Ureter (tissue), 1 donor: ENCODE measurements around the gene PCSK6. TPM values are rescaled to one million over a fixed set of nuclear protein-coding genes. Genes with fewer than 3 reads are reported as not detected.

Experiments used
- DNase-seq: peaks from one replicate; pipeline ENCODE4 v3.0.0-alpha.2; 2020; ENCODE audit warnings: low spot score
- total RNA-seq: library from RNA; stranded (reverse); gene quantifications from one replicate; pipeline ENCODE4 v1.2.4, GENCODE V29; 2023
- donor health status: DM: yes; HTN: yes; CAD: no.

PCSK6 gene
- total RNA-seq, 1 donor from 2014 or later = 14.5 TPM

DNA sequence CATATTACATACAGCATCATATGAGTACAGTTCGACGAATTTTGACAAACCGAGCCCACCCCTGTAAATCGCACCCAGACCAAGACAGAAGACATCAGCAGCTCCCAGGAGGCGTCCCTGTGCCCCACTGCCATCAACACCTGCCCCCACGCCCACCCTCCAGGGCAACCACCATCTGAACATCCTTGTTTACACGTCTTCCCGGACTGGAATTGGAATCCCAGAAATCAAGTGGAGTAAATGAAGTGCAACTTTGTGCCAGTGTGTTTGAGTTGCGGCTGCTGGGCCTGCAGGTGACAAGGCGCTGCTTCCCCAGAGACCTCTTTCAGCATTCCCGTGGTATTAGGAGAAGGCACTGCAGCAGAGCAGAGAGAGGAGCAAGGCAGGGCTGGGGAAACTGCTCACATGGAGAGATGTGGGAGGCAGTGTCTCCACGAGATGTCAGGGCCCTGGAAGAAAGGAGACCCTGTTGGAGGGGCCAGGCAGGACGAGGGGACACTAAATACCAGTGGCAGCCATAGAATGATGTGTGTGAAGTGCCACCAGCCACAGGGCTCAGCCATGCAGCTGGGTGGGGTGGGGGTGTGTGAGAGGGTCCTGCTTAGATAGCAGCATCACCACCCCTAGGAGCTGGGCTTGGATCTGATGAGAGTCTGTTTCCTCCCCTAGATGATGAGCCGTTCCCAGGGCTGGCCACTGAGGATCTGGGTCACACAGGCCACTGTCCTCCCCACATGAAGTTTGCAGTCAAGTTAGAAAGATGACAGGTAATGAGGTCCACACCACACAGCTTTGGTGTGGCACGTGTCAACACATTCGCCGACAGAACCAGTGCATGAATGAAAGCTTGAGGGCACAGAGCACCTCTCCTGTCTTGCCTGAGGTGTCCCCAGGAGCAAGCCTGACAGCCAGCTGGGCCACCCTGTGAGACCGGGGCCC, 33.4 kb upstream of the PCSK6 start:
- DNase-seq = no peak

DNA sequence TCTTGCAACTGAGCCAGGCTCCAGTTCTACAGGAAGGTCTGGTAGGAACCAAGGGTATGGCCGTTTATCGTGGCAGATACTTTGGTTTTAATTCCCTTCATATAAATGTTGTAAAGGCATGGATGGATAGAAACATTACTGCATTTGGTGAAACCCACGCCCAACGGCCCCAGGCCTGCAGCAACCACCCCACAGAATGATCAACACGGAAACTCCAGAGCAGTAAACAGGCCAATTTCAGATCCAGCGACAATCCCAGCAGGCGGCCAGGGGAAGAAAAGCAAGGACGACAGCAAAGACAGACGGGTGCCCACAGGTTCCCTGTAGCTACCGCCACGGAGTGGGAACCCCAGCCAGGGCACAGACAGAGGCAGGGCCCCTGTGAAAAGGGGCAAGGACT, 32.6 kb upstream of the PCSK6 start:
- DNase-seq = no peak

DNA sequence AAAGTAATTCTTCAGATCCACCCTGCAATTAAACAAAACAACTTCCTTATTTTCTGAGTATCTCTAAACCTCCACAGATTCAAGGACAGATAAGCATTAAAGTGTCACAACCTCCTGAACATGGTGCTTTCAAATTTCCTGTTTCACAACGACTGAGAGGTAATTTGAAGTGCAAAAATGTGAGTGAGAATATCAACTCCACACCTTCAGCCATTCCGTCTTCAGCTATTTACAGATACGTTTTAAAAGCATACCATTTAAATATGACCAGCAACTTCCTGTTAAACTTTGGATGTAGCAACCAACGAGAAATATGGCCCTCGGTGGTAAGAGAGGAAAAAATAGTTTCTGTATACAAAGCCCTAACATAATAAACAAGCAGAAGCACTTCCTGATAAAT, 32.1 kb upstream of the PCSK6 start:
- DNase-seq = no peak

DNA sequence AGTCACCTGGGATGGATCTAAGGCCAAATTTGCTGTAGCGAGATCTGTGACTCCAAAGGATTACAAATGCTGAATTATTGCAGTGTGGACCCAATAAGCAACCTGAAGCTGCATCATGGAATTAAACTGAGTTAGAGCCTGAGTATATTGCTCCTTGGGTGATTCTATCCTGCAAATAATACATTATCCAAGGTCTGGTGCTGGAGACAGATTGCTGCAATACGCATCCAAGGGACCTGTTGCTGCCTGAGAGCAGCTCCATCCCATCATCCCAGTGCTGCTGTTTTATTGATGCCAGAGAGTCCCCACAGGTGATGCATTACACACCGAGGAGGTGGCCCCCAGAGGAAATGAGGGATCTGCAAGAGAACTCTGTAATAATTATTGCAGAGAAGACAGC, 31.6 kb upstream of the PCSK6 start:
- DNase-seq = no peak

DNA sequence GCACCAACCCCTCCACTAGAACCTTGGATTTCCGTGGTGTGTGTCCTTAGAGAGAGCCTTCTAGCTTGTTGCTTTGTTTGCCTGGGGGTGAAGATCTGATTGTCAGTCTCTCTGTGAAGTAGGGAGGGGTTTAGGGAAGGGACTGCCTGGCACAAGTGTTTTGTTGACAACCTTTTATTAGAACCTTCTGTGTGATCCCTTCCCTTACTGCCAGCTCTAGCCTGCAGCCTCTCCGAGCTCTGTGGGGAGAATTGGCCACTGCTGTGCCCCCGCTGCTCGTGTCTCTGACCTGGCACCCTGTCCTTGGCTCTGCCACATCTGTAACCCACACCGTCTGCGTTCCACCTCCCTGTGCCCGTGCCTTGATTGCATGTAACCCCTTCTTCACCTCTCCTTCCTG, 30.9 kb upstream of the PCSK6 start:
- no peak for DNase-seq

DNA sequence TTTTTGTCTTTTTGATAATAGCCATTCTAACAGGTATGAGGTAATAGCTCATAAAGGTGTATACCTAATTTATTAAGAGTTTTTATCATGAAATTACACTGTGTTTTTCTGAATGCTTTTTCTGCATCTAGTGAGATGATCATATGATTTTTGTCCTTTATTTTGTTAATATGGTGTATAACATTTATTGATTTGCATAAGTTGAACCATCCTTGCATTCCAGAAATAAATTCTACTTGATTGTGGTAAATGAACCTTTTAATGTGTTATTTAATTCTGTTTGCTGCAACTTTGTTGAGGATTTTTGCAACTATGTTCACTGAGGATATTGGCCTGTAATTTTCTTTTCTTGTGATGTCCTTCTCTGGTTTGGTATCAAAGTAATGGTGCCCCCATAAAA, 28.0 kb upstream of the PCSK6 start:
- DNase-seq = no peak

DNA sequence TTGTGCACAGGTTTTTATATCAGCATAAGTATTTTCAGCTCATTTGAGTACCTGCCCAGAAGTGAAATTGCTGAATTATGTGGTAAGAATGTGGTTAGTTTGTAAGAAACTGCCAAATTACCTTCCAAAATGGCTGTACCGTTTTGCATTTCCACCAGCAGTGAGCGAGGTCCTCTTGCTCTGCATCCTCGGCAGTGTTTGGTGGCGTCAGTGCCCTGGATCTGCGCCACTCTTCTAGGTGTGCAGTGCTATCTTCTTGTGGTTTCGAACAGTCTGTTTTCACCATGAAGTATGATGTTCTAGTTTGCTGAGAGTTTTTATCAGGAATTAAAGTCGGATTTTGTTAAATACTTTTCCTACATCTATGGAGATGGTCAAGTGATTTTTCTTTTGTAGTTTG, 24.8 kb upstream of the PCSK6 start:
- DNase-seq = no peak

DNA sequence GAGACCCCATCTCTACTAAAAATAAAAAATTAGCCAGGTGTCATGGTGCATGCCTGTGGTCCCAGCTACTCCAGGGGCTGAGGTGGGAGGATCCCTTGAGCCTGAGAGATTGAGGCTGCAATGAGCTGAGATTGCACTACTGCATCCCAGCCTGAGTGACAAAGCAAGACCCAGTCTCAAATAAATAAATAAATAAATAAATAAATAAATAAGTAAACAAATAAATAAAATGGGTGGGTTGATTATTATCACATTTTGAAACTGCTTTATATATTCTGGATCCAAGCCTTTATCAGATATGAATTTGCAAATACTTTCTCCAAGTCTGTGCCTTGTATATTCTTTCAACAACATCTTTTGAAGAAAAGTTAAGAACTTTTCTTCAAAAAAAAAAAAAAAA, 22.2 kb upstream of the PCSK6 start:
- DNase-seq = no peak

DNA sequence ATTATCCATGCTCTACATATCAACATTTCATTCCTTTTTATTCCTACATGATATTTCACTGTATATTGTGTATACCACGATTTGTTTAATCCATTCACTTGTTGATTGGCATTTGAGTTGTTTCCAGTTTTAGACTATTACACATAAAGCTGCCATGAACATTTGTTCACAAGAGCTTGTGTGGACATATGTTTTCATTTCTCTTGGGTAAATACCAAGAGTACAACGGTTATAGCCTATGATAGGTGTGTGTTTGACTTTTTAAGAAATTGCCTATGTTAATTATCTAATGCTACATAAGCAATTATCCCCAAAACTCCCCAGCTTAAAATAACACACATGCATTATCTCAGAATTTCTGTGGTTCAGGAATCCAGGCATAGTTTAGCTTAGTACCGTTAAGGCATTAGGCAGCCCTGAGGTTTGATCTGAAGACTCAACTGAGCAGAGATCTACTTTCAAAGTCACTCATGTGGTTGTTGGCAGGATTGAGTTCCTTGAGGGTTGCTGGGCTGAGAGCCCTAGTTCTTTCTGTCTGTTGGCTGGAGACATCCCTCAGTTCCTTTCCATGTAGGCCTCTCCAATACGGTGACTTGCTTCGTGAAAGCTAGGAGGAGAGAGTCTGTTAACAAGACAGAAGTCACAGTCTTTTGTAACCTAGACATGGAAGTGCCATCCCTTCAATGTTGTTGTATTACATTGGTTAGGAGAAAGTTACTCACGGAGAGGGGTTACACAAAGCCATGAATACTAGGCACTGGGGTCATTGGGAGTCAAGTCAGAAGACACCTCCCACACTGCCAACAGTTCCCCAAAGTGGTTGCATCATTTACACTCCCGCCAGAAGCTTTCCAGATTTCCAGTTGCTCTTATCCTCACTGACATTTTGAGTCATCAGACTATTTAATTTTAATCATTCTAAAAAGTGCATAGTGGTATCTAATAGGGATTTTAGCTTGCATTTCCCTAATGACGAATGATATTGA, 21.0 kb upstream of the PCSK6 start:
- no peak for DNase-seq

DNA sequence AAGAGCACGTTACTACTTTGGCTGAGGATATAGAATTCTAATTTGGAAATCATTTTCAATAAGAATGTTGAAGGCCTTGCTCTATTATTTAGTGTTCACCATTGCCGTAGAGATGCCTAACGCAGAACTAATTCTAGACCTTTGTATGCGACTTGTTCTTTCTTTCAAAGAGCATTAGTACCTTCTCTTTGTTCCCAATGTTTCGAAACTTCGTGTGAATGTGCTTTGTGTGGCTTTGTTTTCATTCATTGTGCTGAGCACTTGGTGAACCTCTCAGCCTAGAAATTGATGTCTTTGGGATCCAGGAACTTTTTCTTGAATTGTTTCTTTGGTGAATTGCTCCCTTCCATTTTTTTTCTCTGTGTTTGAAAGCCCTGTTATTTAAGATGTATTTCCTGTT, 19.8 kb upstream of the PCSK6 start:
- DNase-seq = no peak

DNA sequence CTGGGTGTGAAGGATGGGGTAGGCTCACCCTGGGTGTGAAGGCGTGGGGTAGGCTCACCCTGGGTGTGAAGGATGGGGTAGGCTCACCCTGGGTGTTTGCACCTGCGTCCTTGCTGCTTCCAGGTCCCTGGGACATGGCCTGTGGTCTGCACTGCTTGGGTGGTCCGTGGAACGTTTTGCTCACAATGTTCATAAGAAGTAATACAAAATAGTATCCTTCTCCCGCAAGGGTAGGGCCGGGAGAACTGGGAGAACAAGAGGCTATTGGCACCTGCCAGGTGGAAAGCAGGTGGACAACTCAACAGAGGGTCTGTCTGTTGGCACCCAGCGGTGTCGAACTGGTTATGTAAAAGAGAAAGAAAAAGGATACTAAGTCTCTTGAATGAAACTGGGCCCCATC, 17.0 kb upstream of the PCSK6 start:
- no peak for DNase-seq

DNA sequence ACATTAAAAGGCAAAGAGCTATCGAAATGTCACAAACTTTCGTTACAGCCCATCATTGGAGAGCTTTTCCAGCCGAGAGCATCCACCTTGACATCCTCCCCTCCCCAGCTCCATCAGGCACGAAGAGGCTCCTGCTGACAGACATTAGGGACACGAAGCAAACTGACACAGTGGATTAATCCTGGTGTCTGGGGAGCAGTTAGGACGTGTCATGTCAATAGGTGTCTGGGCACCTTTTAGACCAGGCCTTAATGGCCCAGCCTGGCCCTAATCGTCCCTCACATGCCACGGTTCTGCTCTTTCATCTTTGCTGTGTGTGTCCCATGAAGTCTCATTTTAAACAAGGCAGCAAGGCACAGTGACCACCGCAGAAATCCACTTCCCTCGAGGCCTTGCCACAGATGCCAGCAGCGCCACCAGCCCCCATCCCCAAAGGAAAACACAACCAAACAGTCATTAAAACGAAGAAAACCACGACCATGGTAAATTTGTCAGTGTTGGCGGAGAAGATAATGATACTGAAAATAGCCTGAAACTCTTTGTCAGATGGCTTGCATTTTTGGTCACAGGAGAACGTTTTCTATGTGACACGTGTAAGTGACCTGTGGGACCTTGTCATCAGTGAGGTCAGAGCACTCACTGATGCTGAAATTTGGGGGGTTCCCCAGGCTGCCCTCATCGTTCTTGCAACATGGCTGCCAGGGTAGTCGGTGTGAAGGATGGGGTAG, 16.3 kb upstream of the PCSK6 start:
- no peak for DNase-seq

DNA sequence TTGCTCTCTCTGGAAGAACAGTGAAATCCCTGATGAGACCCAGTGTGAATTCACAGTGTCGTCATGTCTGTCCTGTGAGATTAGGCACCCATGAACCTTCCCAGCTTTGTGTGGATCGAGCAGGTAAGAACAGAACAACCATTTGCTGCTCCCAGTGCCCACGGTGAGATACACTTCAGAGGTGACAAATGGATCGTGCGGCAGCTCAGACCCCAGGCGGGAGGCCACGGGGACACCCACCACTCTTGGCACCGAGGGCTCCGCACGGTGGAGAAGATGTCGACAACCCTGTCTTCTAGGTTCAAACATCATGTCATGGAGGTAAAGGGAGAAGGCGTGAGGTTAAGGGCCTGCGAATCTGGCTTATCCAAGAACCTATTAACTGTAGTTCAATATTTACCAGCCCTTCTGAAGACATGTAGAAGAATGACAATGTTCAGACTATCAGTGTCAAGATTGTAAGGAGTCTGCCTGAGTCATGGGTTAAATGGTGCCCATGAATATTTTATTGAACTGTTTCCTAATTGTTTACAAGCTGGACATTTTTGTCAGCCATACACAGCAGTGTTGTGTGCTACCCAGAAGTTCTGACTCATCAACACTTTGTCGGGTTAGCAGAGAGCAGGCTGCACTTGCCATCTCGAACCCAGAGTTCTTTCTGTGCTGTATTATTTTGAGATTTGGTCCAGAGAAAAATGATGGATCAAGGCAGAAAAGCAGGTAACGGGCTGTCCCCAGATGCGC, 15.5 kb upstream of the PCSK6 start:
- DNase-seq = no peak

DNA sequence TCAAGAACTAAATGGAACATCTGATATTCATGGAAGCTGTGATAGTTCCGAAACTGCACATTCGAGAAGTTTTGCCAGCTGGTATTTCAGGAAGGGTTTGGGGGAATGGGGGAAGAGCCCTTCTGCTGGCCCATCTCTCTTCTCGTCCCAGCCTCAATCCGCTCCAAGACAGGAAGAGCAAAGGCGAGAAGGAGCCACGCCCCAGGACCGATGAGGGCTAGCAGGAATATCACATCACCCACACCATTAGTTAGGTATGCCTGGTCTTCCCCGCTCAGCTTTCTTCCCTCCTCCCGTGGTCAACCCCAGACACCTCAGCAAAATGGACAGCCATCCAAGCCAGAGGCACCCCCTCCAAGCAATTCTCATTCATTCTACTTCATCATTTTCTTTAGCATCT, 14.9 kb upstream of the PCSK6 start:
- DNase-seq = no peak

DNA sequence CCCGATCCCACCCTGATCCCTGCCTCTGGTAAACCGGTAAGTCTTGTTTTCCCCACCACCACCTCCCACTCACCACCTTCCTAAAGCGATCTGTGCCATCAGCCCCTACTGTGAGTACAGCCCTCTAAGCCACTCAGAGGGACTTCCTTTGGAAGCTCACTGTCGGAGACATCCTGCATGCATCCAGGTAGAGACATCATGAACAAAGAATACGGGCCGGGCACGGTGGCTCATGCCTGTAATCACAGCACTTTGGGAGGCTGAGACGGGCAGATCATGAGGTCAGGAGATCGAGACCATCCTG, 13.7 kb upstream of the PCSK6 start:
- DNase-seq = no peak

DNA sequence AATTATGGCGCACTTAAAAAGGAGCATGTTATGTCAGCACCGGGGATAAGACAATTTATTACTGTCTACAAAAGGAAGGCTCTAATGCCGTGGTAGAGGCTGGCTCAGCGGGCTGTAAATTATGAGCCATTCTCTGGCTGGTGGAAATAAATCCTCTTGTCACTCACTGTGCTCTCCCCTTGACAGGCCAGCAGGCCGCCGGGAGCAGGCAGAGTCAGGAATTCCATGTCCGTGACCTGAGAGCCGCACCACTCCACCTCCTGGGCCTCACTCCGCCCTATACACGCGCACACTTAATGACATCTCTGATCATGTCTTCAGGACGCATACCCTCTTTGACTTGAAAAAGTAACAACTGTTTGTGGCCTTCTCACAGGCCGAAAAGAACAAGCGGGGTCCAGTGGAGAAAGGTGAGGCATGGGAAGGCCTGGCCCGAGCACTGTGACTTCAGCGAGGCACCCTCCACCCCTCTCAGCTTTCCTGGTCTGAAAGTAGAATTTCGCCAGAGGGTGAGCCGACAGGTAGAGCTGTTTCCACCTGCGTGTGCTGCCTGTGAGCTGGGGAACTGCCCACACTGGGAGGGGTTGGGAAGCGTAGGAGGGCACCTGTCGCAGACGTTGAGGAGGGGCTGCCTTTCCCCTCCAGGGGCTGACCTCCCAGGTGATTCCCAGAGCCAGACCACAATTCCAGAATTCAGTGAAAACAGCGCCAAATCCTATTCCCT, 13.2 kb upstream of the PCSK6 start:
- no peak for DNase-seq

DNA sequence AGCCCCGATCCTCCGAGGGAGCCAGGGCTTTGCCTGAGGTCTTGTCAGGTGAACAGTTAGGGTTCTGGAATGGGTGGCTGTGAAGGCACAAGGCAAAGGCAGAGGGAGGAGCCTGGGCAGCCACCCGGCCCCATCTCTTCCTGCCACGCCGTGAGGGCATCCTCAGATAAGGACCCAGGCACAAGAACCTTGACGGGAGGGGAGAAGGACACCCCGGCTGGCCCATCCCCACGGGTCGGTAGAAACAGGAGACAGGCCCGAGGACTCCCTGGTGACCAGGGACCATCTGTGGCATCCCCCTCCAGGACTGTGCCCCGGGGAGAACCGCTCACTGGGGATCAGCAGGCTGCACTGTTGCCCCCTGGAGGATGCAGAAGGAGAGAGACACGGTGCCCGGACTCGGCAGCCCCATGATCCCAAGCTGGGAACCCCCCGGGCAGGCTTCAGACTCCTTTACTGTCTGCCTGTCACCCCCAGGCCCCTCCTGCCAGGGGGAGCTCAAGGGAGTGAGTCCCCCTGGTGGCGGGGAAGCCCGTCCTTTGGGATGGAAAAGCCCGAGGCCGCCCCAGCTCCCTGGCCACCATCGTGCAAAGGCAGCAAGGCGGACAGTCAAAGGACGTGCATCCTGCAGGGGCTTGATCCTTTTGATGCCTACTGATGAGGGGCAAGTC, 12.3 kb upstream of the PCSK6 start:
- DNase-seq = no peak

DNA sequence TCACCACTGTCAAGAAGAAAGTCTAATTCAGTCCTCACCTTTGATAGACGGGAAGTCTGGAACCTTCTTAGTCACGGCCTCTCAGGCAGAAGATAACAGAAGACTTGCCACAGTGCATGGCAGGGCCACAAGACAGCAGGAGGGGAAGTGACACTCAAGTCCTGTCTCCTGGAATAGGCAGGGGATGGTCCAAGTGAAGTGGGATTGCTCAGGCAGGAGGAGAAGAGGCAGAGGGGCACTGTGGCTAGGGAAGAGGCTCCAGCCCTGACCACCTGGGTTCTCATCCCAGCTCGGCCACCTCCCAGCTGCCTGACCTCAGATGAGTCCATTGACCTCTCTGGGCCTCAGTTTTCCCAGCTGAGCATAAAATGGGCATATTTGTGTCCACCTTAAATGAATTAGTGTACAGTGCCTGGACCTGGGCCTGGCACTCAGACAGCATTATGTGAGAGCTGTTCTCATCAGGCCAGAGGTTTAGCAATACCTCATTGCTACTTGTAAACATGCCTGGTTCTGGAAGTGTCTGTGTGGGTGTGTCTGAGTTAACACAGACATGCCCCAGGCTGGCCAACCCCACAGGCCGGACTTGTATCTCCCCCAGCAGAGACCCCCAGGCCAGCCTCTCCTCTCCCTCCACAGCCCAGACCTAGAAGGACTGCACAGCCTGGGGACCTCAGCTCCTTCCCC, 11.5 kb upstream of the PCSK6 start:
- no peak for DNase-seq

DNA sequence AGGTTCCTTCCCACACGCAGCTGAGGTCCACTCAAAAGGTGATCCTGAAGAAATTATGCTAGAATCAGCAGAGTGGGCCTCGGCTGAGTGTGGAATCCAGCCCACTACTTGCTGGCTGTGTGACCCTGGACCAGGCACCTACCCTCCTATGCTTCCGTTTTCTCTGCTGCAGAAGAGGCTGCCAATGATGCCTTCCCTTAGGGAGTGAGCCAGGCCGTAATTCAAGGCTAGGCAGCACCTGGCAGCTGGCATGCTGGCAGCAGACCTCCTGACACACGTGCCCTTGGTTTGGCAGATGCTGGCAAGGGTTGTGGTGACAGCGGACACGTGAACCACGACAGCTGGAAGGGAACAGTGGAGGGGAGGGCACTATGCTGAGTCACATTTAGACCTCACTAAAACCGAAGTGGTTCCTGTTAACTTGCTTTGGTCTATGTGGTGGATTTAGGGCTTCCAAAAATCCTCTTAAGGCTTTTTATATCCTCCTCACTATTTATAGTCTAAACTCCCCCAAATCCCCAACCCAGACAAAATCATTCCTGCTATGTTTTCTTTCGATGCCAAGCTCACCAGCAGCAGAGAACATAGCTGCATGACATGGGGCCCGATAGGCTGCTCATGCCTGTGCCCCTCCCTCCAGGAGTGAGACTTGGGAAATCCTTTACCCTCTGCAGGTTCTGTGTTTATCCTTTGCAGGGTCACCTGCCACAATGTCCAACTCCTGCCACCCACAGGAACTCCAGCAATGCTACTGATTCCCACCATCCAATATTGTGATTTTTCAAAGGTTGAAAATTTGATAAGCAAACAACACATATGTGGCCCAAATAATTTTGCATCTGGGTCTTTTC, 10.6 kb upstream of the PCSK6 start:
- no peak for DNase-seq
